Loucy (cell line): ENCODE results near the gene GREB1.

Source experiments
- EZH2phosphoT487 ChIP-seq: fragments of 200-600 bp; IDR thresholded peaks from 2 replicates; pipeline ENCODE4 v1.6.1; 2018; ENCODE audit warnings: antibody characterized with exemption, mild to moderate bottlenecking, moderate library complexity, borderline replicate concordance
- TF ChIP-seq, protein P1 (sequence below): fragments of 200-600 bp; sonication (generic); conservative IDR thresholded peaks from 2 replicates; pipeline ENCODE4 v1.5.1; 2014; ENCODE audit warnings: mild to moderate bottlenecking, antibody characterized with exemption, low read length

DNA sequence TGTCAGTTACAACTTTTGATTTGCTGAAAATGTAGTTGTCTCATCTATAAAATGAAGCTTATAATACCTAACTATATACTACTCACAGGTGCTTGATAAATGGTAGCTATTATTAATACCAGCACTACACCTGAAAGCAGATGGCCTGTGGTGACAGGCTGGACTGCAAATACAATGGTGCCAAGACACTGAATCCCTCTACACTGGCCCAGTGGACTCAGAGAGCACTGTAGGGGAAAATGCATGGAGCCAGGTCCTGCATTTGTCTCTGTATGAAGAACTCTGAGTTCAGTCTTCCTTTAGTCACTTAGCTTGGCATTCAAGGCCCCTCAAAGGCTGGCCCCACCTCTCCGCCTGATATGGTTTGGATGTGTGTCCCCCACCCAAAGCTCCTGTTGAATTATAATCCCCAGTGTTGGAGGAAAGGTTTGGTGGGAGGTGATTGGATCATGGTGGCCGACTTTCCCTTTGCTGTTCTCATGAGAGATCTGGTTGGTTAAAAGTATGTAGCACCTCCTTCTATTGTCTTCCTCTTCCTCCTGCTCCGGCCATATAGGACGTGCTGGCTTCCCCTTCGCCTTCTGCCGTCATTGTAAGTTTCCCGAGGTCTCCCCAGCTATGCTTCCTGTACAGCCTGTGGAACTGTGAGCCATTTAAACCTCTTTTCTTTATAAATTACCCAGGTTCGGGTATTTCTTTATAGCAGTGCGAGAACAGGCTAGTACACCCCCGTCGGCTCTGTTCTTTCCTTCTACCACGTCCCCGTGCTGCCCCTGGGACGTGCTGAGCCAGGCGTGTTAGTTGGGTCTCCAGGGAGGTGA is 147.3 kb downstream of the GREB1 start:
- TF ChIP-seq, protein P1, sequence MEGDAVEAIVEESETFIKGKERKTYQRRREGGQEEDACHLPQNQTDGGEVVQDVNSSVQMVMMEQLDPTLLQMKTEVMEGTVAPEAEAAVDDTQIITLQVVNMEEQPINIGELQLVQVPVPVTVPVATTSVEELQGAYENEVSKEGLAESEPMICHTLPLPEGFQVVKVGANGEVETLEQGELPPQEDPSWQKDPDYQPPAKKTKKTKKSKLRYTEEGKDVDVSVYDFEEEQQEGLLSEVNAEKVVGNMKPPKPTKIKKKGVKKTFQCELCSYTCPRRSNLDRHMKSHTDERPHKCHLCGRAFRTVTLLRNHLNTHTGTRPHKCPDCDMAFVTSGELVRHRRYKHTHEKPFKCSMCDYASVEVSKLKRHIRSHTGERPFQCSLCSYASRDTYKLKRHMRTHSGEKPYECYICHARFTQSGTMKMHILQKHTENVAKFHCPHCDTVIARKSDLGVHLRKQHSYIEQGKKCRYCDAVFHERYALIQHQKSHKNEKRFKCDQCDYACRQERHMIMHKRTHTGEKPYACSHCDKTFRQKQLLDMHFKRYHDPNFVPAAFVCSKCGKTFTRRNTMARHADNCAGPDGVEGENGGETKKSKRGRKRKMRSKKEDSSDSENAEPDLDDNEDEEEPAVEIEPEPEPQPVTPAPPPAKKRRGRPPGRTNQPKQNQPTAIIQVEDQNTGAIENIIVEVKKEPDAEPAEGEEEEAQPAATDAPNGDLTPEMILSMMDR: no peak
- no peak for TF ChIP-seq EZH2phosphoT487
